Activated T-helper 2 cell treated with anti-CD3 and anti-CD28 coated beads, Interferon-gamma antibody, Interleukin-2, Interleukin-4, amounts not matched to agents 10 μg/mL and 5 μg/mL and 100 μg/mL, durations not matched to agents 14 hours and 24 hours and 36 hours (primary cell): ENCODE results near the gene ERICH6B. TPM values are rescaled to one million over a fixed set of nuclear protein-coding genes. Genes with fewer than 3 reads are reported as not detected.

Experiments used
- DNase-seq: peaks from one replicate; pipeline ENCODE4 v3.0.0; 2021; ENCODE audit warnings: low spot score
- H3K27ac Mint-ChIP-seq: one replicate; pipeline ENCODE4 v1.8.0; 2021; ENCODE audit warnings: mixed read lengths
- H3K27me3 Mint-ChIP-seq: one replicate; pipeline ENCODE4 v1.8.0; 2021; ENCODE audit warnings: low read depth, mixed read lengths
- H3K36me3 Mint-ChIP-seq: one replicate; pipeline ENCODE4 v1.8.0; 2021; ENCODE audit warnings: low read depth, mixed read lengths
- H3K4me1 Mint-ChIP-seq: one replicate; pipeline ENCODE4 v1.8.0; 2021; ENCODE audit warnings: low read depth, mixed read lengths
- H3K4me3 Mint-ChIP-seq: one replicate; pipeline ENCODE4 v1.8.0; 2021; ENCODE audit warnings: low read depth, mild to moderate bottlenecking, moderate library complexity, mixed read lengths
- H3K9me3 Mint-ChIP-seq: one replicate; pipeline ENCODE4 v1.8.0; 2021; ENCODE audit warnings: mixed read lengths
- intact Hi-C: fragments of 100-400 bp; cut with micrococcal nuclease; formaldehyde crosslinking; loops from one replicate; pipeline ENCODE4 v1.15.1; 2023
- total RNA-seq: library from RNA; stranded (reverse); gene quantifications from 2 replicates; pipeline ENCODE4 v1.2.3, GENCODE V29; 2022

Gene ERICH6B
- total RNA-seq, 1 donor from 2014 or later = not detected

- Mint-ChIP-seq H3K4me3 (no peak overlapping the region), H3K9me3 (no peaks in the 10 kb centered on the region), H3K27ac (no peak overlapping the region), H3K27me3 (no peaks in the 10 kb centered on the region), H3K36me3 (peaks cover 68% of the 10 kb centered on the region), H3K4me1 (peaks cover 10% of the 10 kb centered on the region)
- DNase-seq = no peak
- intact Hi-C loops = no loop called here
These were observed 114.4 kb downstream of the ERICH6B start for GRCh38 chr13:45501175-45501526.

GRCh38 chr13:45500492-45501174, 114.9 kb downstream of the ERICH6B start:
- DNase-seq = no peak
- peaks cover 10% of the 10 kb centered on the region for H3K4me1 Mint-ChIP-seq
- peaks cover 65% of the 10 kb centered on the region for H3K36me3 Mint-ChIP-seq

DNA sequence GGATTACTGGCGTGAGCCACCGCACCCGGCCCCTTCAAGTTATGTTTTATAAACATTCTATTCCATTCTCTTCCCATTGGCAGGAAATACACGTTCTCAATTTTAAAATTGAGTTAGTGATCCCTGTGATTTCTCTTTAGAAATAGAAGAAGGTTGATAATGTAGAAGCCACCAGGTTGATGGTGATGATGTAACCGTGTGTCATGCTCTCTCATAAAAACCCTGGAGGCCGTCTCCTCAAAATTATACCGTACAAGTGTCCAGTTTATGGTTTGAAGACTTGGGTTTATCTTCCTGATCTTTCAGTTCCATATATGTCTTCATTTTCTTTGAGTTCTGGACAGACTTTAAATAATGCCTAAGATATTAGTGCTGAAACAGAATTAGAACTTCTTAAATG, 118.6 kb downstream of the ERICH6B start:
- intact Hi-C loops = no loop called here
- H3K4me3 Mint-ChIP-seq = no peak overlapping the region
- H3K36me3 Mint-ChIP-seq = peaks cover 46% of the 10 kb centered on the region
- H3K27ac Mint-ChIP-seq = no peak overlapping the region
- H3K27me3 Mint-ChIP-seq = no peaks in the 10 kb centered on the region
- peaks cover 11% of the 10 kb centered on the region for H3K4me1 Mint-ChIP-seq
- no peak for DNase-seq
- H3K9me3 Mint-ChIP-seq = no peaks in the 10 kb centered on the region

More at GRCh38 chr13:45500492-45501174, 114.9 kb downstream of the ERICH6B start:
- Mint-ChIP-seq H3K27me3 (no peaks in the 10 kb centered on the region), H3K9me3 (no peaks in the 10 kb centered on the region), H3K27ac (no peak overlapping the region), H3K4me3 (no peak overlapping the region)
- intact Hi-C loops = no loop called here

GRCh38 chr13:45492538-45492937, 123.0 kb downstream of the ERICH6B start:
- H3K4me1 Mint-ChIP-seq = peaks cover 1% of the 10 kb centered on the region
- DNase-seq = no peak
- no peaks in the 10 kb centered on the region for H3K9me3 Mint-ChIP-seq
- H3K4me3 Mint-ChIP-seq = no peak overlapping the region
- intact Hi-C loops = no loop called here
- H3K36me3 Mint-ChIP-seq = peaks cover 37% of the 10 kb centered on the region
- H3K27me3 Mint-ChIP-seq = no peaks in the 10 kb centered on the region
- H3K27ac Mint-ChIP-seq = no peak overlapping the region

Other genes starting within 250 kb of the ERICH6B start
- 12.2 and 13.6 TPM in 2 replicates for gene SLC25A30, start 197.4 kb downstream of the ERICH6B start, total RNA-seq
- 21.3 and 22.5 TPM in 2 replicates for gene COG3, start 150.8 kb downstream of the ERICH6B start, total RNA-seq
- gene CBY2, start 86.6 kb upstream of the ERICH6B start, total RNA-seq = not detected in 2 replicates
- gene SIAH3, start 236.0 kb upstream of the ERICH6B start, total RNA-seq = 0.07 TPM in 2 replicates